ENCODE measurements around the gene TUBGCP3. TPM values are rescaled to one million over a fixed set of nuclear protein-coding genes. Genes with fewer than 3 reads are reported as not detected.

TUBGCP3 gene
- total RNA-seq, 4 donors from 2014 or later, result 21.9 to 56.3 (median 29.3) TPM

DNA sequence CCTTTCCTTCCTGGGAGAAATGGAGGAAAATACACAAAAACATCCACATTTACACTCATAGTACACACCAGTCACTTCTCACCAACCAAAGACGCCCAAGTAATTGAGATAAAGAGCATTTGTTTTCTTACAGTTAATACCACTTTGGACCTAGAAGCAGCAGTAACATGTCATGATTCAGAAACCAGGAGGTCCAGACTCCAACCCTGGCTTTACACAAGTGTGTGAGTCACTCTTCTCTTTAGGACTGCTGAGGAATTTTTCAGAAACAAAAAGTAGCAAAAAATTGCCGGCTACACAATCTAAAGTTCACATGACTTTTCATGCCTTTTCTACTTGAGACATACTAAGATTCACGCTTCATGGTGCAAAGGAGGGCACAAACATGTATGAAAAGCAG, 42.1 kb downstream of the TUBGCP3 start:
- 75 to 81% methylated on average over 3 of the region's 3 CpGs for WGBS, 2 donors

GRCh38 chr13:112532837-112533745, 54.9 kb downstream of the TUBGCP3 start:
- peaks cover 0 to 13% (median 0%) of the 10 kb centered on the region in 4 donors for H3K4me1 ChIP-seq
- no peaks in the 10 kb centered on the region for H3K9me3 ChIP-seq
- TF ChIP-seq EP300 (IDR thresholded peaks at IDR 0.05) (no peak), POLR2A (IDR thresholded peaks at IDR 0.05) (no peak)
- TF ChIP-seq, protein P1, sequence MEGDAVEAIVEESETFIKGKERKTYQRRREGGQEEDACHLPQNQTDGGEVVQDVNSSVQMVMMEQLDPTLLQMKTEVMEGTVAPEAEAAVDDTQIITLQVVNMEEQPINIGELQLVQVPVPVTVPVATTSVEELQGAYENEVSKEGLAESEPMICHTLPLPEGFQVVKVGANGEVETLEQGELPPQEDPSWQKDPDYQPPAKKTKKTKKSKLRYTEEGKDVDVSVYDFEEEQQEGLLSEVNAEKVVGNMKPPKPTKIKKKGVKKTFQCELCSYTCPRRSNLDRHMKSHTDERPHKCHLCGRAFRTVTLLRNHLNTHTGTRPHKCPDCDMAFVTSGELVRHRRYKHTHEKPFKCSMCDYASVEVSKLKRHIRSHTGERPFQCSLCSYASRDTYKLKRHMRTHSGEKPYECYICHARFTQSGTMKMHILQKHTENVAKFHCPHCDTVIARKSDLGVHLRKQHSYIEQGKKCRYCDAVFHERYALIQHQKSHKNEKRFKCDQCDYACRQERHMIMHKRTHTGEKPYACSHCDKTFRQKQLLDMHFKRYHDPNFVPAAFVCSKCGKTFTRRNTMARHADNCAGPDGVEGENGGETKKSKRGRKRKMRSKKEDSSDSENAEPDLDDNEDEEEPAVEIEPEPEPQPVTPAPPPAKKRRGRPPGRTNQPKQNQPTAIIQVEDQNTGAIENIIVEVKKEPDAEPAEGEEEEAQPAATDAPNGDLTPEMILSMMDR (IDR thresholded peaks at IDR 0.05), result no peak
- peaks cover 0 to 5% (median 0%) of the 10 kb centered on the region in 3 donors for H3K36me3 ChIP-seq
- no peak for DNase-seq (ENCODE audit: low spot score in 2 of 2)
- H3K27ac ChIP-seq, result no peak overlapping the region
- 81 to 85% methylated on average over 11 to 13 of the region's 13 CpGs for WGBS, 2 donors
- no peak overlapping the region for H3K4me3 ChIP-seq
- no peaks in the 10 kb centered on the region for H3K27me3 ChIP-seq

More for the DNA sequence above, 42.1 kb downstream of the TUBGCP3 start:
- Histone ChIP-seq H3K4me1 (no peaks in the 10 kb centered on the region), H3K27me3 (no peaks in the 10 kb centered on the region), H3K27ac (no peak overlapping the region), H3K36me3 (peaks cover 0 to 74% (median 0%) of the 10 kb centered on the region in 3 donors), H3K9me3 (no peaks in the 10 kb centered on the region), H3K4me3 (no peak overlapping the region)
- TF ChIP-seq POLR2A (IDR thresholded peaks at IDR 0.05) (no peak), EP300 (IDR thresholded peaks at IDR 0.05) (no peak)
- TF ChIP-seq, protein P1 (IDR thresholded peaks at IDR 0.05), result no peak
- no peak for DNase-seq (ENCODE audit: low spot score in 2 of 2)

- Histone ChIP-seq H3K27ac (no peak overlapping the region), H3K27me3 (no peaks in the 10 kb centered on the region), H3K36me3 (peaks cover 0 to 7% (median 0%) of the 10 kb centered on the region in 3 donors), H3K4me1 (peaks cover 0 to 13% (median 0%) of the 10 kb centered on the region in 4 donors), H3K4me3 (no peak overlapping the region), H3K9me3 (no peaks in the 10 kb centered on the region)
- DNase-seq (ENCODE audit: low spot score in 2 of 2), result no peak
- TF ChIP-seq POLR2A (IDR thresholded peaks at IDR 0.05), result no peak
- TF ChIP-seq EP300 (IDR thresholded peaks at IDR 0.05), result no peak
- TF ChIP-seq, protein P1 (IDR thresholded peaks at IDR 0.05), result no peak
- WGBS, 2 donors, result 52 to 62% methylated on average over 12 of the region's 12 CpGs
These were observed 56.6 kb downstream of the TUBGCP3 start for GRCh38 chr13:112531263-112531794.

DNA sequence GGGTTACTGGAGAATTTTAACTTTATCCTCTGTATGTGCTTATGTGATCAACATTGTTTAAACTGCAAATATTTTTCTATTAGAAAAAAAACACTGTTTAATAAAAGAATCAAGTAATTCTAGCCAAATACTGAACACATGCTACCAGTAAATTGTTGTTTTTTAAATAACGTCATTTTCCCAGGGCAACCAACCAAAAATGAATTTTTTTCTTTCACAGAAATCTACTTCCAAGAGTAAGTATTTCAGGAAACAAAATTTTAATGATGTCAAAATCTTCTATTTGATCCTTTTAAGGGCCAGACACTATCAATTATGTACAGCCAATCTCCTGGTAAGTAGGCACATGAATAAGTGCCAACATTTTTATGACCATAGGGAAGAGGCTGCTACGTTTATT, 57.1 kb downstream of the TUBGCP3 start:
- WGBS, 2 donors, result 23 to 35% methylated on average over 2 of the region's 2 CpGs
- Histone ChIP-seq H3K36me3 (peaks cover 0 to 11% (median 0%) of the 10 kb centered on the region in 3 donors), H3K27ac (no peak overlapping the region), H3K27me3 (no peaks in the 10 kb centered on the region), H3K4me3 (no peak overlapping the region), H3K4me1 (peaks cover 0 to 13% (median 0%) of the 10 kb centered on the region in 4 donors), H3K9me3 (no peaks in the 10 kb centered on the region)
- DNase-seq (ENCODE audit: low spot score in 2 of 2), result no peak
- TF ChIP-seq, protein P1 (IDR thresholded peaks at IDR 0.05), result no peak
- TF ChIP-seq POLR2A (IDR thresholded peaks at IDR 0.05) (no peak), EP300 (IDR thresholded peaks at IDR 0.05) (no peak)

DNA sequence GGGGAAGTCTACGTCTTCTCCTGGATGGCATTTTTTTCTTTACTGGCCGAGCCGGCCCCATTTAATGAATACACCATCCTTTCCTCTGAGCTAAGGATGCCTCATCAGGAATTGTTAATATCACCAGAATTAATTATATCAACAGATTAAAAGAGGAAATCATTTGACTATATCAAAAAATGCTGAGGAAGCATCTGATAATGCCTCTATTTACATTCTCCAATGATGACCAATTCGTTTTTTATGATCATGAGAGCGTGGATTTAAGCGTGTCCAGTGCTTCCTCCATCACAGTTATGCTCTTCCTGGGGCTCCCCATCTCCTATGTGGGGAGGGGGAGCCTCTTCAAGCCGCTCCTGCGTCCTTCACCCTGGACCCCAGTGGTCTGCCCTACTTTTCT, 58.7 kb downstream of the TUBGCP3 start:
- H3K9me3 ChIP-seq, result no peaks in the 10 kb centered on the region
- H3K27me3 ChIP-seq, result no peaks in the 10 kb centered on the region
- no peak for TF ChIP-seq EP300 (IDR thresholded peaks at IDR 0.05)
- no peak for TF ChIP-seq POLR2A (IDR thresholded peaks at IDR 0.05)
- TF ChIP-seq, protein P1 (IDR thresholded peaks at IDR 0.05), result no peak
- WGBS, 2 donors, result 96 to 97% methylated on average over 8 of the region's 8 CpGs
- peaks cover 0 to 25% (median 0%) of the 10 kb centered on the region in 3 donors for H3K36me3 ChIP-seq
- H3K27ac ChIP-seq, result no peak overlapping the region
- peaks cover 0 to 13% (median 0%) of the 10 kb centered on the region in 4 donors for H3K4me1 ChIP-seq
- no peak for DNase-seq (ENCODE audit: low spot score in 2 of 2)
- no peak overlapping the region for H3K4me3 ChIP-seq

Measured in tibial nerve (tissue), 4 donors.